ENCODE results near the gene EMP2. TPM values are rescaled to one million over a fixed set of nuclear protein-coding genes. Genes with fewer than 3 reads are reported as not detected.

Gene EMP2
- polyA plus RNA-seq, 1 donor from 2014 or later: 0.14 TPM

- H3K36me3 ChIP-seq (ENCODE audit: insufficient read depth, low read length): no peaks in the 10 kb centered on the region
- H3K9me2 ChIP-seq (ENCODE audit: insufficient read depth, low read length): no peaks in the 10 kb centered on the region
- H2AFZ ChIP-seq (ENCODE audit: low read depth, low read length): no peak overlapping the region
- H3K79me2 ChIP-seq (replicated peaks; ENCODE audit: insufficient read depth, low read length): no peaks in the 10 kb centered on the region
- no peak overlapping the region for H3K27ac ChIP-seq (ENCODE audit: low read length)
- TF ChIP-seq POLR2AphosphoS5 (IDR thresholded peaks at IDR 0.05) (no peak), EZH2 (IDR thresholded peaks at IDR 0.05; ENCODE audit: borderline replicate concordance, insufficient read depth, low read length, poor library complexity, severe bottlenecking) (no peak), TAF1 (IDR thresholded peaks at IDR 0.05; ENCODE audit: low read depth) (no peak), EP300 (conservative IDR thresholded peaks at IDR 0.05; ENCODE audit: poor library complexity, severe bottlenecking) (no peak), MXI1 (conservative IDR thresholded peaks at IDR 0.05; ENCODE audit: poor library complexity, severe bottlenecking) (no peak)
- TF ChIP-seq, protein P1, sequence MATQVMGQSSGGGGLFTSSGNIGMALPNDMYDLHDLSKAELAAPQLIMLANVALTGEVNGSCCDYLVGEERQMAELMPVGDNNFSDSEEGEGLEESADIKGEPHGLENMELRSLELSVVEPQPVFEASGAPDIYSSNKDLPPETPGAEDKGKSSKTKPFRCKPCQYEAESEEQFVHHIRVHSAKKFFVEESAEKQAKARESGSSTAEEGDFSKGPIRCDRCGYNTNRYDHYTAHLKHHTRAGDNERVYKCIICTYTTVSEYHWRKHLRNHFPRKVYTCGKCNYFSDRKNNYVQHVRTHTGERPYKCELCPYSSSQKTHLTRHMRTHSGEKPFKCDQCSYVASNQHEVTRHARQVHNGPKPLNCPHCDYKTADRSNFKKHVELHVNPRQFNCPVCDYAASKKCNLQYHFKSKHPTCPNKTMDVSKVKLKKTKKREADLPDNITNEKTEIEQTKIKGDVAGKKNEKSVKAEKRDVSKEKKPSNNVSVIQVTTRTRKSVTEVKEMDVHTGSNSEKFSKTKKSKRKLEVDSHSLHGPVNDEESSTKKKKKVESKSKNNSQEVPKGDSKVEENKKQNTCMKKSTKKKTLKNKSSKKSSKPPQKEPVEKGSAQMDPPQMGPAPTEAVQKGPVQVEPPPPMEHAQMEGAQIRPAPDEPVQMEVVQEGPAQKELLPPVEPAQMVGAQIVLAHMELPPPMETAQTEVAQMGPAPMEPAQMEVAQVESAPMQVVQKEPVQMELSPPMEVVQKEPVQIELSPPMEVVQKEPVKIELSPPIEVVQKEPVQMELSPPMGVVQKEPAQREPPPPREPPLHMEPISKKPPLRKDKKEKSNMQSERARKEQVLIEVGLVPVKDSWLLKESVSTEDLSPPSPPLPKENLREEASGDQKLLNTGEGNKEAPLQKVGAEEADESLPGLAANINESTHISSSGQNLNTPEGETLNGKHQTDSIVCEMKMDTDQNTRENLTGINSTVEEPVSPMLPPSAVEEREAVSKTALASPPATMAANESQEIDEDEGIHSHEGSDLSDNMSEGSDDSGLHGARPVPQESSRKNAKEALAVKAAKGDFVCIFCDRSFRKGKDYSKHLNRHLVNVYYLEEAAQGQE (IDR thresholded peaks at IDR 0.05; ENCODE audit: borderline replicate concordance): no peak
- no peaks in the 10 kb centered on the region for H3K9me3 ChIP-seq (ENCODE audit: low read length)
- no peaks in the 10 kb centered on the region for H3F3A ChIP-seq (ENCODE audit: insufficient read depth, low read length, poor library complexity, severe bottlenecking)
- H3K27me3 ChIP-seq (ENCODE audit: insufficient read depth, low read depth, low read length): no peaks in the 10 kb centered on the region
- H4K20me1 ChIP-seq (ENCODE audit: insufficient read depth): no peaks in the 10 kb centered on the region
- H3K9ac ChIP-seq (ENCODE audit: low read length): no peak overlapping the region
- H3K4me3 ChIP-seq (ENCODE audit: low read length): no peak overlapping the region
- no peak overlapping the region for H3K4me2 ChIP-seq (ENCODE audit: low read length)
These were observed 7.2 kb upstream of the EMP2 start for GRCh38 chr16:10587622-10588021.

GRCh38 chr16:10584981-10585438 lies 4.6 kb upstream of the EMP2 start:
- H3K9ac ChIP-seq (ENCODE audit: low read length): no peak overlapping the region
- H3K9me2 ChIP-seq (ENCODE audit: insufficient read depth, low read length): no peaks in the 10 kb centered on the region
- no peak overlapping the region for H3K4me2 ChIP-seq (ENCODE audit: low read length)

More at GRCh38 chr16:10584981-10585438, 4.6 kb upstream of the EMP2 start:
- no peak overlapping the region for H2AFZ ChIP-seq (ENCODE audit: low read depth, low read length)
- H3K79me2 ChIP-seq (replicated peaks; ENCODE audit: insufficient read depth, low read length): no peaks in the 10 kb centered on the region
- H4K20me1 ChIP-seq (ENCODE audit: insufficient read depth): no peaks in the 10 kb centered on the region
- no peak overlapping the region for H3K4me3 ChIP-seq (ENCODE audit: low read length)
- H3K27ac ChIP-seq (ENCODE audit: low read length): no peak overlapping the region
- H3K36me3 ChIP-seq (ENCODE audit: insufficient read depth, low read length): no peaks in the 10 kb centered on the region
- TF ChIP-seq, protein P1 (IDR thresholded peaks at IDR 0.05; ENCODE audit: borderline replicate concordance): no peak
- TF ChIP-seq RAD21 (conservative IDR thresholded peaks at IDR 0.05): no peak
- no peak for TF ChIP-seq EP300 (conservative IDR thresholded peaks at IDR 0.05; ENCODE audit: poor library complexity, severe bottlenecking)
- no peaks in the 10 kb centered on the region for H3K9me3 ChIP-seq (ENCODE audit: low read length)
- no peaks in the 10 kb centered on the region for H3F3A ChIP-seq (ENCODE audit: insufficient read depth, low read length, poor library complexity, severe bottlenecking)
- peaks cover 10% of the 10 kb centered on the region for H3K27me3 ChIP-seq (ENCODE audit: insufficient read depth, low read depth, low read length)

All from neural cell (in vitro differentiated cells).